HG03064 (cell line): ENCODE data around the gene SEPTIN14.
"Not testable (repeated sequence)": the region's sequence is repeated elsewhere in the genome, so short reads cannot be mapped to it uniquely, and the experiment has no call there.

ENCODE experiments used
- ATAC-seq: cut with Tn5 transposase; IDR thresholded peaks from one replicate; pipeline ENCODE4 v1.9.1; 2021; ENCODE audit warnings: low read depth; ENCODE audit not compliant: unreplicated experiment

SEPTIN14 gene

DNA sequence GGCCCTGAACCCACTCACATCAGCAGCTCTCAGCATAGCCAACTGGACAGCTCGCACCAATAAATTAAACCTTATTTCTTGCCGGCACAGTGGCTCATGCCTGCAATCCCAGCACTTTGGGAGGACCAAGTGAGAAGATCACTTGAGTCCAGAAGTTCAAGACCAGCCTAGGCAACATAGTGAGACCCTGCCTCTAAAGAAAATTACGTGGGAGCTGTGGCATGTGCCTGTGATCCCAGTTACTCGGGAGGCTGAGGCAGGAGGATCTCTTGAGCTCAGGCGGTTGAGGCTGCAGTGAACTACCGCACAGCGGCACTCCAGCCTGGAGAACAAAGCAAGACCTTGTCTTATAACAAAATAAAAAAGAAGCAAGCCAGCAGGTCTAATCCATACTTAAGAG, 75.7 kb downstream of the SEPTIN14 start:
- no peak for ATAC-seq

DNA sequence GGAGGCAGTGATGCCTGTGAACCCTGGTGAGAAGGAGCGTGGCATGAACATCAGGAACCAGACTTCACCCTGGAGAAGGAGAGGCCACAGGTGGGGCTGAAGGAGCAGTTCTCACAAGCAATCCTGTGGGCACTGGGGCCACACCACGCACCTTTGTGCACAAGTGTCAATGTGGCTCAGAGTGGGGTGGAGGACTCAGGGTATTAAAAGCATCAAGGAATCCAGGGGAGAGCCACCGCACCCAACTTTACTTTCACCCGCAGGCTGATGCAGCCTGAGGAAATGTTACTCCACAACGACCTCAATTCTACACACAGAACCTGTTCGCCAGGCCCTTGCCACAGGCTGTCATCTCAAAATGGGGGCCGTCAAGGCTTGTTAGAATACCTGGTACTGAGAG, 77.1 kb downstream of the SEPTIN14 start:
- not testable (repeated sequence) for ATAC-seq

DNA sequence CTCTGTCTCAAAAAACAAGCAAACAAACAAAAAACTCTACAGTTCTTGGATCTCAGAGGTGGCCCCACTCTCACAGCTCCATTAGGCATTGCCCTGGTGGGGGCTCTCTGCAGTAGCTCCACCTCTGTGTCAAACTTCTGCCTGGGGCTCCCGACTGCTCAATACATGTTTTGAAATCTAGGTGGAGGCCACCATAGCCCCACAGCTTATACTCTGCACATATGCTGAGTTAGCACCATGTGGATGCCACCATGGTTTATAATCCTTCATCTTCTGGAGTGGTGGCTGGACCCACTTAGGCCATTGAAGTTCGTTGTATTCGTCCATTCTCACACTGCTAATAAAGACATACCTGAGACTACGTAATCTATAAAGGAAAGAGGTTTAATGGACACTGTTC, 78.4 kb downstream of the SEPTIN14 start:
- ATAC-seq: no peak

DNA sequence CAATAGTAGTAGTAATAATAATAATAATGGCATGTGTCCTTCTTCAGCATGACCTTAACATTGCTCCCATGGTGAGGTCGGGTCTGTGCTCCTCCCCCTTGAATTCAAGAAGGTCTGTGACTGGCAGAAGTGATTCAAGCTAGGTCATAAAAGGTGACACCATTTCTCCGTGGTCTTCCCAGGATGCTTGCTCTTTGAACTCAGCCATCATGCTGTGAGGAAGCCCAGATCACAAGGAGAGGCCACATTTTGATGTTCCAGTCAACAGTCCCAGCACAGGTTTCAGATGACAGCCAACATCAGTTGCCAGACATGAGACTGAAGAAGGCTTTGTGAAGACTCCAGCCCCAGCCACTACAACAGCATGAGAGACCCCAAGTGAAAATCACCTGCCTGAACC, 83.9 kb downstream of the SEPTIN14 start:
- no peak for ATAC-seq

DNA sequence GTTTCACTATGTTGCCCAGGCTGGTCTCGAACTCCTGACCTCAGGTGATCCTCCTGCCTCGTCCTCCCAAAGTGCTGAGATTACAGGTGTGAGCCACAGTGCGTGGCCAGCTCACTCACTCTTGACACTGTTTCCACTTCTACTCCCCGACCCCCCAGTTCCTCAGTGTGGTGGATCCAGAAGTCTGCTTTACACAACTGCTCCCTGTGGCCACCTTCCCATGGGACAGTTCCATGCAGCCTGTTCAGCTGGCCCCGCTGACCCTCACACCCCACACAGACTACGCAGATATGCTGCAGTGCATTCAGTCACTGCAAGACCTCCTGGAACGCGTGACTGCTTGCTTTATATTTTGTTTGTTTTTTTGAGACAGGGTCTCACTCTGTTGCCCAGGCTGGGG, 86.4 kb downstream of the SEPTIN14 start:
- ATAC-seq: no peak

DNA sequence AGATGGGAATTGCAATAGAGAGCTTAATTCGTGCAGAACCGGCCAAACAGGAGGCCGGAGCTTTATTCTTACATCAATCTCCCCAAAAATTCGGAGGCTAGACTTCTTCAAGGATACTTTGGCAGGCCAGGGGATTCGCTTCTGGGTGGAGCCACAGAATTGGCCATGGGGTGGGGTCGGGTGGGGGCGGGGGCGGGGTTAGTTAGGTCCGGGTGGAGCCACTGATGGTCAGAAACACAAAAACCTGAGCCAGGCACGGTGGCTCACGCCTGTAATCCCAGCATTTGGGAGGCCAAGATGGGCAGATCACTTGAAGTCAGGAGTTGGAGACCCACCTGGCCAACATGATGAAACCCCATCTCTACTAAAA, 87.5 kb downstream of the SEPTIN14 start:
- ATAC-seq: no peak

DNA sequence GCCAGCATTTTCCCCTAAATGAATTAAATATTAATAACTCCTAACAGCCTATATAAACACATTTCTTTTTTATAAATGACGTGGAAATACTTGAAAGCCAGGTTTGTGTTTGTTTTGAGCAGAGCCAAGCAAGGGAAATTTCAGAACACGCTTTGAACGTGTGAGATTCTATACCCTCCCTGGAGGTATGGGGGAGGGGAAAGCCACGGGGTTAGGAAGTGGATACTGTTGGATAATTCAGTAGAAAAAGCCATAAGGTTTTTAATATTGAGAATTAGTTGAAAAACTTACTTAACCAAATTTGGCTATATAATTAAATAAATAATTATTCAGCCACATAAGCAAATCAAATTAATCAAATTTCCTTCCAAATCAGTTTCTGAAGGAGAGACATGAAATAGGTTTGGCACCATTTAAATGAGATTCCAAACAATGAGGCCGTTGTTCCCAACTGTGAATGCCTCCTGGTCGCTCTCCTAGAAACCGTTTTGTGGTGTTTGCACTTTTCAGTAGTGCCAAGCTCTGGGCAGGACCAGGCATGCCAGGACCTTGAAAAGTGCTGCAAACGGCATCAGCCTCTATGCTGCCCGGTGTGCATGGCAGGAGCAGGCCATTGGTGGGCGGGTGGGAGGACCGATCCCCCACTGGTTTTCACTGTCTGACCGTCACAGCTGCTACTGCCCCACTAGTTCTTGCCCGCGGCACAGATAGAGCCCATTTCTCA, 88.1 kb downstream of the SEPTIN14 start:
- ATAC-seq: no peak

DNA sequence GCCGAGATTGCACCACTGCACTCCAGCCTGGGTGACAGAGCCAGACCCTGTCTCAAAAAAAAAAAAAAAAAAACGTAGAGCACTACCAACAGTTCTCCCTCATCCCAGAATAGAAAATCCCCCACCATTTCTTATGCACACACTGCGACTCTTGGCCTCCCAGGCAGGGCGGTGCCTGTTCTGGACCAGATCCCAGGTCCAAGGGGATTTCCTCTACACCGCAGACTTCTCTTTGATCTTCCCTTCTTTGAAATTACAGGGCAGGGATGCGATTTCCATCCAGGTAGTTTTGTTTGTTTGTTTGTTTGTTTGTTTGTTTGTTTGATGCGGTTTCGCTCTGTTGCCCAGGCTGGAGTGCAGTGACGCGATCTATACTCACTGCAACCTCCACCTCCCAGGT, 91.8 kb downstream of the SEPTIN14 start:
- no peak for ATAC-seq

DNA sequence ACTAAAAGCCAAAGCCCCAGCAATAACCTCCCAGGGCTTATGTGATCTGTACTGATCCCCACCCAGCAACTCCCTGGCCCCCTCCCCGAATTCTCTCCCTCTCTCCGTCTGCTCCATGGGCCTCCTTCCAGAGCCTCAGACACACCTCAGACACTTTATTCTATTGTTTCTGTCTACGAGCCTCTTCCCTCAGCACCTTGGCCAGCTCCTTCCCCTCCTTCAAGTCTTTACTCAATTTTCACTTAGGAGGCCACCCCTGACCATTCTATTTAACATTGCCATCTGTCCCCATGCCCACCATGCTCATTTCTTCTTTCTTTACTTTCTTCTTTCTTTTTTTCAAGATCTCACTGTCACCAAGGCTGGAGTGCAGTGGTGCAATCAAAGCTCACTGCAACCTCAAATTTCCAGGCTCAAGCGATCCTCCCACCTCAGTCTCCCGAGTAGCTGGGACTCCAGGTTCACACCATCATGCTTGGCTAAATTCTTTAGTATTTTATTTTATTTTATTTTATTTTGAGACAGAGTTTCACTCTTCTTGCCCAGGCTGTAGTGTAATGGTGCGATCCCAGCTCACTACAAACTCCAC, 109.2 kb downstream of the SEPTIN14 start:
- not testable (repeated sequence) for ATAC-seq

DNA sequence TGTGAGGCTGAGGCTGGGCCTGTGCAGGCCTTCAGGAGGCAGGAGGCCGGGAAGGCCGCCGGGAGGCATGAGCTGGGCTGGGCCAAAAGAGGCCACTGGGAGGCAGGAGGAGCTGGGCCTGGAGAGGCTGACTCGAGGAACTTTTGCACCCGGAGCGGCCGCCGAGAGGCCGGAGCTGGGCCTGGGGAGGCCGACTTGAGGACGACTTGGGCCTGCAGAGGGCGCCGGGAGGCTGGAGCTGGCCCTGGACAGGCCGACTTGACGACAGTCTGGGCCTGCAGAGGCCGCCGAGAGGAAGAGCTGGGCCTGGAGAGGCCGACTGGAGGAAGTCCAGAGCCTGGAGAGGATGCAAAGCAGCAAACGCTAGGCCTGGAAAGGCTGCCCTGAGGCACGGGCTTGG, 117.8 kb downstream of the SEPTIN14 start:
- not testable (repeated sequence) for ATAC-seq
